GM23248 (cell line): Measurements from ENCODE around the gene ARHGAP26. TPM values are rescaled to one million over a fixed set of nuclear protein-coding genes. Genes with fewer than 3 reads are reported as not detected.

Experiments used
- DNase-seq: peaks from one replicate; pipeline ENCODE4 v3.0.0-alpha.2; 2015
- H2AFZ ChIP-seq: fragments of 200-600 bp; sonication (generic); 2 replicates; pipeline ENCODE4 v1.6.1; 2016; ENCODE audit warnings: antibody characterized with exemption
- H3F3A ChIP-seq: fragments of 200-600 bp; sonication (generic); 2 replicates; pipeline ENCODE4 v1.6.1; 2016; ENCODE audit warnings: mild to moderate bottlenecking, antibody characterized with exemption, mixed run types; ENCODE audit not compliant: insufficient read depth
- H3K27ac ChIP-seq: fragments of 200-600 bp; sonication (generic); 2 replicates; pipeline ENCODE4 v1.5.1; 2016; ENCODE audit warnings: mild to moderate bottlenecking
- H3K27me3 ChIP-seq: fragments of 200-600 bp; sonication (generic); replicated peaks from 2 replicates; pipeline ENCODE4 v1.6.1; 2016; ENCODE audit warnings: mild to moderate bottlenecking; ENCODE audit not compliant: insufficient read depth
- H3K36me3 ChIP-seq: fragments of 200-600 bp; sonication (generic); 2 replicates; pipeline ENCODE4 v1.6.1; 2016; ENCODE audit warnings: low read depth, mild to moderate bottlenecking
- H3K4me1 ChIP-seq: fragments of 200-600 bp; sonication (generic); 2 replicates; pipeline ENCODE4 v1.6.1; 2016; ENCODE audit warnings: mild to moderate bottlenecking; ENCODE audit not compliant: insufficient read depth
- H3K4me2 ChIP-seq: fragments of 200-600 bp; sonication (generic); one replicate; pipeline ENCODE4 v1.6.1; 2016; ENCODE audit warnings: mild to moderate bottlenecking; ENCODE audit not compliant: unreplicated experiment
- H3K4me3 ChIP-seq: fragments of 200-600 bp; sonication (generic); 2 replicates; pipeline ENCODE4 v1.5.1; 2016; ENCODE audit warnings: mild to moderate bottlenecking
- H3K79me2 ChIP-seq: fragments of 200-600 bp; sonication (generic); 2 replicates; pipeline ENCODE4 v1.6.1; 2016; ENCODE audit warnings: mild to moderate bottlenecking; ENCODE audit not compliant: insufficient read depth
- H3K9ac ChIP-seq: fragments of 200-600 bp; sonication (generic); 2 replicates; pipeline ENCODE4 v1.6.1; 2016; ENCODE audit warnings: mild to moderate bottlenecking
- H3K9me2 ChIP-seq: fragments of 200-600 bp; sonication (generic); 2 replicates; pipeline ENCODE4 v1.6.1; 2016; ENCODE audit warnings: mixed run types, mild to moderate bottlenecking, moderate library complexity; ENCODE audit not compliant: insufficient read depth
- H3K9me3 ChIP-seq: fragments of 200-600 bp; sonication (generic); one replicate; pipeline ENCODE4 v1.6.1; 2017; ENCODE audit warnings: low read depth
- H4K20me1 ChIP-seq: fragments of 200-600 bp; sonication (generic); 2 replicates; pipeline ENCODE4 v1.6.0; 2016; ENCODE audit not compliant: insufficient read depth
- EZH2 ChIP-seq: fragments of 200-600 bp; sonication (generic); IDR thresholded peaks from 2 replicates; pipeline ENCODE4 v1.6.1; 2018; ENCODE audit warnings: antibody characterized with exemption, mild to moderate bottlenecking; ENCODE audit not compliant: insufficient read depth, poor library complexity, severe bottlenecking
- EZH2phosphoT487 ChIP-seq: fragments of 200-600 bp; sonication (generic); IDR thresholded peaks from 2 replicates; pipeline ENCODE4 v1.6.1; 2018; ENCODE audit warnings: antibody characterized with exemption, moderate library complexity, mild to moderate bottlenecking, low read depth; ENCODE audit not compliant: insufficient read depth
- WGBS, 2 experiments: methylation state at CpG; one replicate each; pipeline ENCODE4 v1.1.6; 2015 to 2017; ENCODE audit warnings: low lambda C conversion rate in 2 of 2, low coverage in 1 of 2; ENCODE audit errors: missing lambda C conversion rate in 2 of 2; 5-methylcytosine and 5-hydroxymethylcytosine counted together
- in situ Hi-C: fragments of 300-500 bp; cut with MboI; formaldehyde crosslinking; loops from 2 replicates; pipeline ENCODE4 v1.15.0; 2020
- polyA plus RNA-seq: library from polyadenylated mRNA; unstranded; fragments of >200 nt; fragmentation: Nextera tagmentation; extraction: Ambion mirVana; gene quantifications from 2 replicates; pipeline ENCODE4 v1.2.1, GENCODE V29; 2016
- total RNA-seq: library from RNA; depleted of rRNA; stranded (reverse); fragments of >200 nt; shearing (Covaris generic); gene quantifications from 2 replicates; pipeline ENCODE4 v1.2.3, GENCODE V29; 2014

The ARHGAP26 gene
- total and polyA plus RNA-seq, 2 experiments from 2014 or later = 1.6 to 1.7 TPM

DNA sequence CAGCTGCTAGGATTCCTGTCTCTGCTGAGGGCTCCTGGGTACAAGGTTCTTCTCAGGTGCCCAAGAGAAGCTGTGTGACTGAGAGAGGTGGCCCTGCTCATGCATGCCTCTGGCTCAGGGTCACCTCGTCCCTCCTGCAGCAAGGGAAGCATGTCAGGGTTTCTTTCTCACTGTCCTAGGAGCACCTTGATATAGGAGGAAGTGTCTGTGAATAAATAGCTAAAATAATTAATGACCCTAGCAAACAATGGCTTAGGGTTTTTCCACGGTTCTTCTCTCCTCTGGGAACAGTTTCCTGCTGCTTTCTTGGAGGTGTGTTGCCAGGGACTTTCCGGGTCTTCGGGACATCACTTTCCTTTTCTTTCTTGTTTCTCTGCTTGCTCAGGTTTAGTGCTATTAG, 87.2 kb downstream of the ARHGAP26 start:
- Histone ChIP-seq H3K27me3 (no peaks in the 10 kb centered on the region), H2AFZ (no peak overlapping the region), H3K9me2 (no peaks in the 10 kb centered on the region), H3K79me2 (no peaks in the 10 kb centered on the region), H3F3A (no peaks in the 10 kb centered on the region), H3K36me3 (no peaks in the 10 kb centered on the region), H3K4me2 (no peak overlapping the region), H3K27ac (no peak overlapping the region), H3K9me3 (no peaks in the 10 kb centered on the region), H3K4me3 (no peak overlapping the region), H3K9ac (no peak overlapping the region), H3K4me1 (no peaks in the 10 kb centered on the region), H4K20me1 (no peaks in the 10 kb centered on the region)
- TF ChIP-seq EZH2 = no peak
- DNase-seq = no peak
- in situ Hi-C loops = no loop called here
- WGBS, 2 experiments = 81 to 87% methylated on average over 4 of the region's 4 CpGs

DNA sequence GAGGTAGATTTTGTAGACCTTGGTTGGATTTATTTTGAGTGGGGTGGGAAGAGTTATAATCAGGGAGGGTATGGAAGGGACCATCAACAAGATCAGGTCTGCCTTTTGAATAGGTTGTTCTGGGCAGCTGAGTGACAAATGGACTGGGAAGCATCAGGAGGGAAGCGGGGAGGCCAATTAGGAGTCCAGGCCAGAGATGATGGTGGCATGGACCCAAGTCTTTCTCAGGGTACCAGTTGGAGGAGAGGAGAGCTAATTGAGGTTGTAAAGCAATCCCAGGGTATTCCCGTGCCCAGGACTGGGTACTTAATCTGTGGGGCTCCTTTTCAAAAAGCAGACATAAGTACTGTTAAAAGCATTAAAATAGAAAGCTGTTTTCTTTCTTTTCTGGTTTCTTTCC, 88.9 kb downstream of the ARHGAP26 start:
- H3K9me3 ChIP-seq = no peaks in the 10 kb centered on the region
- DNase-seq = no peak
- no peak overlapping the region for H3K4me2 ChIP-seq
- H3K4me1 ChIP-seq = no peaks in the 10 kb centered on the region
- no peaks in the 10 kb centered on the region for H4K20me1 ChIP-seq
- H3K79me2 ChIP-seq = no peaks in the 10 kb centered on the region
- in situ Hi-C loops = no loop called here
- no peaks in the 10 kb centered on the region for H3K36me3 ChIP-seq
- no peak overlapping the region for H2AFZ ChIP-seq
- WGBS, 2 experiments = 92 to 97% methylated on average over 2 of the region's 2 CpGs
- H3K4me3 ChIP-seq = no peak overlapping the region
- H3K27ac ChIP-seq = no peak overlapping the region
- no peak overlapping the region for H3K9ac ChIP-seq
- no peak for TF ChIP-seq EZH2phosphoT487
- TF ChIP-seq EZH2 = no peak
- H3F3A ChIP-seq = no peaks in the 10 kb centered on the region
- no peaks in the 10 kb centered on the region for H3K27me3 ChIP-seq
- no peaks in the 10 kb centered on the region for H3K9me2 ChIP-seq

DNA sequence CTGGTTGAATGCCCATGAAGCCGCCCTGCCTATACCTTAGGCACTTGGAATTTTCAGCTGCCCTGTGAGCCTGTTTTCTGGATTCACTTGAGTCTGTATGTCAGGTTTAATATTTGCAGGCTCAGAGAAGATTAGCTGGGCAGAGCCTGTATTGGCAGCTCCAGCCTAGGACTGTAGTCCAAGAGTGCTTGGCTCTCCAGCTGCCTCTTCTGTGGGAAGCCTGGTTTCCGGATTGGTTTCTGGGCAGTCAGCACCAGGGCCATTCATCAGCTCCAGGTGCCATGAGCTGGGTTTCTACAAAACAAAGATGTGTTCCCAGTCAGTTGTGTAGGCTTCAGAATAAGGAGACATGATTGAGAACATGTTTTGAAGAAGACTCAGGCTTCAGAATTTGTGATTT, 90.1 kb downstream of the ARHGAP26 start:
- H3K9me2 ChIP-seq = no peaks in the 10 kb centered on the region
- WGBS, 2 experiments = 46 to 55% methylated on average over 2 of the region's 2 CpGs
- no peaks in the 10 kb centered on the region for H3K36me3 ChIP-seq
- in situ Hi-C loops = no loop called here
- no peaks in the 10 kb centered on the region for H4K20me1 ChIP-seq
- H3K4me1 ChIP-seq = no peaks in the 10 kb centered on the region
- TF ChIP-seq EZH2phosphoT487 (no peak), EZH2 (no peak)
- no peak overlapping the region for H2AFZ ChIP-seq
- H3K9ac ChIP-seq = no peak overlapping the region
- no peak overlapping the region for H3K4me2 ChIP-seq
- H3K27ac ChIP-seq = no peak overlapping the region
- H3K4me3 ChIP-seq = no peak overlapping the region
- no peaks in the 10 kb centered on the region for H3K27me3 ChIP-seq
- no peaks in the 10 kb centered on the region for H3K79me2 ChIP-seq
- DNase-seq = no peak
- H3F3A ChIP-seq = no peaks in the 10 kb centered on the region
- no peaks in the 10 kb centered on the region for H3K9me3 ChIP-seq

DNA sequence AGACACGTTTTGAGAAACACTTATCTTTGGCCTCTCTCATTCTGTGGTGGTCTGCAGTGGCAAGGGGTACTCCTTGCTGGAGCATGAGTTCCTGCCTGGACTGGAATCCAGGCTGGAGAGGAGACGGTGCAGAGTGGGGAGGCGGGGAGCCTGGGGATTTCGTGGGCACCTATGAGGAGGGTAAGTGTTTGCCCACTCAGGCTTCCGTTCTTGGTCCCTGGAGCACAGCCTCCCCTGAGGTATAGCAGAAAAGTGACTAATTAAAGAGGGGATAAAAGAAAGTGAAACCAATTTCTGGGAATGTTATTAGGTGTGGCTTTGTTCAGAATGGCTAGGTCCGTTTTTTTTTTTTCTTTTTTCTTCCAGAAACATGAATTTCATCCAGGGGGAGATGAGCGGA, 90.8 kb downstream of the ARHGAP26 start:
- Histone ChIP-seq H3K9me2 (no peaks in the 10 kb centered on the region), H2AFZ (no peak overlapping the region), H3K4me2 (no peak overlapping the region), H3K27ac (no peak overlapping the region), H3K4me1 (no peaks in the 10 kb centered on the region), H3K9ac (no peak overlapping the region), H3K4me3 (no peak overlapping the region), H3K36me3 (no peaks in the 10 kb centered on the region), H4K20me1 (no peaks in the 10 kb centered on the region), H3K79me2 (no peaks in the 10 kb centered on the region), H3K9me3 (no peaks in the 10 kb centered on the region), H3K27me3 (no peaks in the 10 kb centered on the region), H3F3A (no peaks in the 10 kb centered on the region)
- no peak for TF ChIP-seq EZH2phosphoT487
- TF ChIP-seq EZH2 = no peak
- WGBS, 2 experiments = 87 to 92% methylated on average over 7 of the region's 7 CpGs
- in situ Hi-C loops = no loop called here
- DNase-seq = no peak

DNA sequence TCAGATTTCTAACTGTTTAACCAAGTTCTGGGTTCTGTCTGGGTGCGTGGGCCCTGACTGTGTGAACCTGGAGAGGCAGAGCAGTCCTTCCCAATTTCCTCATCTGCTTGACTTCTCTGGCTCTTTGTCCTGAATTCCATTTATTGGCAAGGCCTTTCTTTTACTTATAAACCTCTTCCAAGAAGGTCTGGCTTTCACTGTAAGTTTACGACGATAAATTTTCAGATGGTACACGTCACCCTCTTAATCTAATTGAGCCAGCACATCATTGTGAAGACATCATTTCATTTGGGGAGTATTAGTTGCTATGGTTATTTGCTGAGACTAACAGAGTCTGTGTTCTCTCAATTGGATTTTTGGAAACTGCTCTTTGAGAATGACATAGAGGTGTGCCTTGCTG, 92.4 kb downstream of the ARHGAP26 start:
- Histone ChIP-seq H4K20me1 (no peaks in the 10 kb centered on the region), H3K9ac (no peak overlapping the region), H3K27me3 (no peaks in the 10 kb centered on the region), H3K4me2 (no peak overlapping the region), H3K36me3 (no peaks in the 10 kb centered on the region), H2AFZ (no peak overlapping the region), H3F3A (no peaks in the 10 kb centered on the region), H3K4me3 (no peak overlapping the region), H3K9me2 (no peaks in the 10 kb centered on the region), H3K27ac (no peak overlapping the region), H3K79me2 (no peaks in the 10 kb centered on the region), H3K4me1 (0 out of 2 replicates have a peak, but pooled peaks cover 3% of the 10 kb centered on the region), H3K9me3 (no peaks in the 10 kb centered on the region)
- peak; percentile 44 for DNase-seq
- in situ Hi-C loops = no loop called here
- 45 to 54% methylated on average over 4 of the region's 4 CpGs for WGBS, 2 experiments
- TF ChIP-seq EZH2phosphoT487 = no peak
- TF ChIP-seq EZH2 = no peak
